Endometrium (tissue), 2 donors: Measurements from ENCODE around the gene GPR4.

Experiments
- FAIRE-seq: peaks from 2 replicates; lab custom pipeline; 2012; peaks lifted over from hg19 to GRCh38; lab: Jason Lieb, UNC
- donor health status: control.
- donor health status: control.

Gene GPR4

GRCh38 chr19:45589768-45590167 lies 12.2 kb downstream of the GPR4 start:
- no peak for FAIRE-seq

- FAIRE-seq, result no peak
Measured at GRCh38 chr19:45587873-45588272, 14.1 kb downstream of the GPR4 start.

- FAIRE-seq, result no peak
Measured at GRCh38 chr19:45585158-45585577, 16.8 kb downstream of the GPR4 start.

GRCh38 chr19:45584332-45585157 lies 17.5 kb downstream of the GPR4 start, which contains the start of gene OPA3:
Gene OPA3 (minus strand): TSS chr19:45584802. CDS start chr19:45584764, 38 bp downstream.
- peak; percentile 98 for FAIRE-seq

GRCh38 chr19:45581576-45581975 lies 20.4 kb downstream of the GPR4 start:
- FAIRE-seq, result no peak

- no peak for FAIRE-seq
Measured at GRCh38 chr19:45578861-45579260, 23.2 kb downstream of the GPR4 start.

GRCh38 chr19:45577111-45577905 lies 24.7 kb downstream of the GPR4 start:
- no peak for FAIRE-seq

- FAIRE-seq, result no peak
Measured at GRCh38 chr19:45576682-45577081, 25.3 kb downstream of the GPR4 start.

GRCh38 chr19:45575216-45575615 lies 26.8 kb downstream of the GPR4 start:
- no peak for FAIRE-seq

- no peak for FAIRE-seq
Measured at GRCh38 chr19:45574526-45574925, 27.5 kb downstream of the GPR4 start.

GRCh38 chr19:45571457-45572220 lies 30.4 kb downstream of the GPR4 start:
- no peak for FAIRE-seq

- FAIRE-seq, result no peak
Measured at GRCh38 chr19:45569619-45570421, 32.2 kb downstream of the GPR4 start.

- no peak for FAIRE-seq
Measured at GRCh38 chr19:45568732-45569131, 33.3 kb downstream of the GPR4 start.

GRCh38 chr19:45567609-45568008 lies 34.4 kb downstream of the GPR4 start:
- FAIRE-seq, result no peak

- FAIRE-seq, result no peak
Measured at GRCh38 chr19:45564131-45564780, 37.8 kb downstream of the GPR4 start.

GRCh38 chr19:45560686-45561085 lies 41.3 kb downstream of the GPR4 start:
- FAIRE-seq, result no peak

- FAIRE-seq, result no peak
Measured at GRCh38 chr19:45560038-45560437, 42.0 kb downstream of the GPR4 start.

- no peak for FAIRE-seq
Measured at GRCh38 chr19:45558399-45558878, 43.6 kb downstream of the GPR4 start.

GRCh38 chr19:45556835-45557234 lies 45.2 kb downstream of the GPR4 start:
- no peak for FAIRE-seq

- FAIRE-seq, result no peak
Measured at GRCh38 chr19:45554481-45554880, 47.5 kb downstream of the GPR4 start.

- no peak for FAIRE-seq
Measured at GRCh38 chr19:45553464-45553863, 48.5 kb downstream of the GPR4 start.
